GM13976 (cell line): Measurements from ENCODE around the gene CREB3.

Experiments used
- DNase-seq: peaks from one replicate; pipeline ENCODE4 v3.0.0; 2012; ENCODE audit warnings: low spot score
- in situ Hi-C: fragments of 300-500 bp; cut with MboI; formaldehyde crosslinking; loops from one replicate; pipeline ENCODE4 v1.12.0; 2022; ENCODE audit warnings: low sequenced_read_pairs, mixed read lengths, inconsistent platforms; ENCODE audit not compliant: unreplicated experiment
- TF ChIP-seq, protein P1 (sequence below): IDR thresholded peaks from 2 replicates; pipeline ENCODE4 v1.5.1; 2012; ENCODE audit warnings: borderline replicate concordance, mild to moderate bottlenecking; ENCODE audit not compliant: insufficient read depth; ENCODE audit errors: extremely low read depth, missing control alignments, control extremely low read depth

The CREB3 gene

GRCh38 chr9:35738186-35738585, 5.7 kb downstream of the CREB3 start:
- in situ Hi-C loops: no loop called here
- TF ChIP-seq, protein P1, sequence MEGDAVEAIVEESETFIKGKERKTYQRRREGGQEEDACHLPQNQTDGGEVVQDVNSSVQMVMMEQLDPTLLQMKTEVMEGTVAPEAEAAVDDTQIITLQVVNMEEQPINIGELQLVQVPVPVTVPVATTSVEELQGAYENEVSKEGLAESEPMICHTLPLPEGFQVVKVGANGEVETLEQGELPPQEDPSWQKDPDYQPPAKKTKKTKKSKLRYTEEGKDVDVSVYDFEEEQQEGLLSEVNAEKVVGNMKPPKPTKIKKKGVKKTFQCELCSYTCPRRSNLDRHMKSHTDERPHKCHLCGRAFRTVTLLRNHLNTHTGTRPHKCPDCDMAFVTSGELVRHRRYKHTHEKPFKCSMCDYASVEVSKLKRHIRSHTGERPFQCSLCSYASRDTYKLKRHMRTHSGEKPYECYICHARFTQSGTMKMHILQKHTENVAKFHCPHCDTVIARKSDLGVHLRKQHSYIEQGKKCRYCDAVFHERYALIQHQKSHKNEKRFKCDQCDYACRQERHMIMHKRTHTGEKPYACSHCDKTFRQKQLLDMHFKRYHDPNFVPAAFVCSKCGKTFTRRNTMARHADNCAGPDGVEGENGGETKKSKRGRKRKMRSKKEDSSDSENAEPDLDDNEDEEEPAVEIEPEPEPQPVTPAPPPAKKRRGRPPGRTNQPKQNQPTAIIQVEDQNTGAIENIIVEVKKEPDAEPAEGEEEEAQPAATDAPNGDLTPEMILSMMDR: no peak
- DNase-seq: no peak

DNA sequence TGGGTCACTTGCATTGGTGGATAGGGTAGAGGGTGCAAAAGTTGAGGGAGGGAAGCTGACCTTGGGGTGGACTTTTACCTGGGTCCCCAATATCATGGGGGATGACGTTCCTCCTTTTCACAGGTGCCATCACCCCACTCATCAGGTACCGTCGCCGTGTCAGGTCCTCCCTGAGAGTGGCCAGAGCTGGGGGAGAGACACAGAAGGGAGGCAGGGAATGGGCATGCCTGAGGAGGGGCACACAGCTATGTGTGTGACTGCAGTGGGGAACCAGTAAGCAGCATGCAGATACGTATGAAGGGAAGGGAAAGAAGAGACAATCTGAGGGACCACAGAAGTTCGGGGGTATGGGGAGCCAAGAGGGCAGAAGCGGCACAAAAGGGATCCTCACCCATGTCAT, 6.5 kb downstream of the CREB3 start:
- DNase-seq: no peak
- in situ Hi-C loops: no loop called here
- TF ChIP-seq, protein P1: no peak

GRCh38 chr9:35740243-35740642, 7.8 kb downstream of the CREB3 start:
- in situ Hi-C loops: no loop called here
- no peak for DNase-seq
- TF ChIP-seq, protein P1: no peak

DNA sequence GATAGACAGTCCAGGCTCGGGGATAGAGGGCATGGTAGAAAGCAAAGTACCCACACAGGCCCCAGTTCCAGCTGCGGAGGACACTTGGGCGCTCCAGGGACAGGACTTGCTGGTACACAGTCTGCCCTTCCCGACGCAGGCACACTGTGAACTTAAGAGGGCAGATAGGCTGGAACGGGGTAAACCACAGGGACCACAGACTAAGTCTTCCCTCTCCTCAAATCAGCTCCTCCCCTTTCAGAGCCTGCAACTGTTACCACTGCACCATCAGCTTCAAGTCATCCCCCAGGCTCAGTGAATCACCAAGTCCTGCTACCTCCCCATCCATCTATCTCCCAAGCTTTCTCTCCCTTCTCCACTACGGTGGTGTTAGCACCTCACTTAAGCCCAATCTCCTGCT, 9.3 kb downstream of the CREB3 start:
- TF ChIP-seq, protein P1: no peak
- in situ Hi-C loops: no loop called here
- DNase-seq: no peak

DNA sequence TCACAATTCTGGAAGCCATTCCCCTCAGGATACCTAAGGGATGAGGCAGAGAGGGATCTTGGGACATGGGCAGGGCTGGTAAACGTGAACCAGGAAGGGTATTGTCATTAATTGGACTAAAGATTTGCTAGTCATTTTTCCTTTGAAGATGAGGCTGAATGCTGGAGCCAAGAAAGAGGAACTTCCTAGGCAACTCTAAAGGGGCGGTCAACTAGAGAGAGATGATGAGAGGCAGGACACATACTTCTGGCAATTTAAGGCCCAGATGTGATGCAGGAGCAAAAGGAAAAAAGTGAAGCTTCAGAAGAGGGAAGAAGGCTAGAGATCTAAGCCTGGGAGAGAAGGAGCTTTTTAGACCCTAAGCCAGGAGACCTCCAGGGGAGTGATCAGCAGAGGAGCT, 11.0 kb downstream of the CREB3 start:
- DNase-seq: no peak
- in situ Hi-C loops: no loop called here
- TF ChIP-seq, protein P1: no peak

DNA sequence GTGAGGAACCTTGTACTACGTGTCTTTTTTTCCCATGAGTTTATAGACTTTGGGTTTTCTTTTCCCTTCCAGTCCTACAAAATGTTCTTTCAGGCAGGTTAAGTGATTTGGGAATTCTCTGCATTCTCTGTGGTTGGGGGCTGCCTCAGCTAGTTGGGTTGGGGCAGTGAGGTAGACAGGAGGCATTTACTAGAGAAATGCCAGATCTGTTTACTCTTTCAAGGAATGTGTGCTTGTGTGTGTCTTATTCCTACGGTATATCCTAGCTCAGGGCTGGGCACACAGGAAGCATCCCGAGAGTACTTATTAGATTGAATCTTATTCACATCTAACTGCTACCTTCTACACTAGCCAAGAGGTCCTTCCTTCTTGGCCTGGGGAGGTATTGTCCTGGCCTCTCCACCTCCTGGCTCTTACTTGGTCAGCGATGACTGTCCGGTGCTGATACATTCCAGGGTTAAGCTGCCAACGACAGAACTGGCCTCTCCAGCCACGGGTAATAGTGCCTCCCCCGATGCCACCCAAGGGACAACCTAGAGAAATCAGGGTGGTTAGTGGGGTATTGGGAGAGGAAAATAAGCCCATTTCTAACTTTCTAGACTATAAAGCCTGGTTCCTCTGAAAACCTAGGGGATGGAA, 11.5 kb downstream of the CREB3 start:
- no peak for DNase-seq
- in situ Hi-C loops: no loop called here
- TF ChIP-seq, protein P1: no peak
